Coronary artery (tissue), 2 donors: ENCODE results near the gene SLC5A5.
A peak's percentile ranks its signal among the peaks of the same experiment; 100 is the strongest.

Experiments used
- DNase-seq: peaks from one replicate; pipeline ENCODE4 v3.0.0-alpha.2; 2017; ENCODE audit warnings: low spot score
- H3K27ac ChIP-seq, 2 donors: fragments of 200-600 bp; sonication (generic); one replicate each; pipeline ENCODE4 v1.5.1; 2016 to 2019
- H3K4me3 ChIP-seq: fragments of 200-600 bp; sonication (generic); 2 replicates; pipeline ENCODE4 v1.5.1; 2016; ENCODE audit warnings: mild to moderate bottlenecking, moderate library complexity
- CTCF ChIP-seq: fragments of 200-600 bp; sonication (generic); IDR thresholded peaks from one replicate; pipeline ENCODE4 v1.5.1; 2019; ENCODE audit warnings: antibody characterized with exemption

SLC5A5 gene

GRCh38 chr19:17871878-17872250 lies at the start of gene SLC5A5:
TSS of gene SLC5A5 (plus strand) at chr19:17871945. CDS start at chr19:17872320, 375 bp downstream.
- no peak for TF ChIP-seq CTCF
- peak within 1 kb of the TSS; percentile 55 for H3K4me3 ChIP-seq
- no peak for DNase-seq
- no peak within 1 kb of the TSS for H3K27ac ChIP-seq

- no peak for TF ChIP-seq CTCF
- DNase-seq: no peak
- H3K4me3 ChIP-seq: no peak overlapping the region
- no peak overlapping the region for H3K27ac ChIP-seq
These were observed 47.4 kb upstream of the SLC5A5 start for GRCh38 chr19:17824339-17824738.

- H3K4me3 ChIP-seq: no peak overlapping the region
- TF ChIP-seq CTCF: no peak
- no peak for DNase-seq
- H3K27ac ChIP-seq: no peak overlapping the region
These were observed 45.2 kb upstream of the SLC5A5 start for GRCh38 chr19:17826508-17827056.

GRCh38 chr19:17829855-17830566 lies 41.7 kb upstream of the SLC5A5 start:
- H3K4me3 ChIP-seq: peak overlapping the region; percentile 36
- DNase-seq: no peak
- TF ChIP-seq CTCF: no peak
- H3K27ac ChIP-seq: peak overlapping the region in 1 of 2 donors; percentile 6

GRCh38 chr19:17830567-17831418 lies 41.0 kb upstream of the SLC5A5 start:
- DNase-seq: no peak
- no peak for TF ChIP-seq CTCF
- Histone ChIP-seq H3K4me3 (peak overlapping the region; percentile 41), H3K27ac (peak overlapping the region in 1 of 2 donors; percentile 6)

GRCh38 chr19:17831419-17831888 lies 40.3 kb upstream of the SLC5A5 start:
- TF ChIP-seq CTCF: no peak
- H3K27ac ChIP-seq: no peak overlapping the region
- no peak for DNase-seq
- H3K4me3 ChIP-seq: peak overlapping the region; percentile 41
